ENCODE results near the gene KBTBD12.

DNA sequence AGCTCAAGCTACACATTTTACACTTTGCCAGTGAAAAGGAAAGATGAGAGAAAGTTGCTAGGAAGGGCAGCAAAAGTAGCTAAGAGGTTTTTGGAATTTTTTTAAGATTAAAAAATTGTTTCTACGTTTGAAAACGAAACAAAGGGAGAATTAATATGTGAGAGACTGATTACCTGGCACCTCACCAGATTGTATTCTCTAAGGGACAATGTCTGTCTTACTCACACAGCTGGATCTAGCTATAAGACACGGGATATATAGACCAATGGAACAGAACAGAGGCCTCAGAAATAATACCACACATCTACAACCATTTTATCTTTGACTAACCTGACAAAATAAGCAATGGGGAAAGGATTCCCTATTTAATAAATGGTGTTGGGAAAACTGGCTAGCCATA is 9.5 kb upstream of the KBTBD12 start:
- TF ChIP-seq, protein P1, sequence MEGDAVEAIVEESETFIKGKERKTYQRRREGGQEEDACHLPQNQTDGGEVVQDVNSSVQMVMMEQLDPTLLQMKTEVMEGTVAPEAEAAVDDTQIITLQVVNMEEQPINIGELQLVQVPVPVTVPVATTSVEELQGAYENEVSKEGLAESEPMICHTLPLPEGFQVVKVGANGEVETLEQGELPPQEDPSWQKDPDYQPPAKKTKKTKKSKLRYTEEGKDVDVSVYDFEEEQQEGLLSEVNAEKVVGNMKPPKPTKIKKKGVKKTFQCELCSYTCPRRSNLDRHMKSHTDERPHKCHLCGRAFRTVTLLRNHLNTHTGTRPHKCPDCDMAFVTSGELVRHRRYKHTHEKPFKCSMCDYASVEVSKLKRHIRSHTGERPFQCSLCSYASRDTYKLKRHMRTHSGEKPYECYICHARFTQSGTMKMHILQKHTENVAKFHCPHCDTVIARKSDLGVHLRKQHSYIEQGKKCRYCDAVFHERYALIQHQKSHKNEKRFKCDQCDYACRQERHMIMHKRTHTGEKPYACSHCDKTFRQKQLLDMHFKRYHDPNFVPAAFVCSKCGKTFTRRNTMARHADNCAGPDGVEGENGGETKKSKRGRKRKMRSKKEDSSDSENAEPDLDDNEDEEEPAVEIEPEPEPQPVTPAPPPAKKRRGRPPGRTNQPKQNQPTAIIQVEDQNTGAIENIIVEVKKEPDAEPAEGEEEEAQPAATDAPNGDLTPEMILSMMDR (IDR thresholded peaks at IDR 0.05), result no peak
- no peak for TF ChIP-seq EZH2phosphoT487 (IDR thresholded peaks at IDR 0.05)
